ENCODE data around the gene EPN3.

- TF ChIP-seq EZH2 (IDR thresholded peaks at IDR 0.05; ENCODE audit: borderline replicate concordance) (no peak), CTCF (IDR thresholded peaks at IDR 0.05; ENCODE audit: poor library complexity) (no peak), EZH2phosphoT487 (IDR thresholded peaks at IDR 0.05; ENCODE audit: low read depth, severe bottlenecking, unreplicated experiment) (no peak)
Measured at GRCh38 chr17:50544516-50544915, 12.0 kb downstream of the EPN3 start.
